ENCODE data around the gene RAB4B.
"Not testable (repeated sequence)": the region's sequence is repeated elsewhere in the genome, so short reads cannot be mapped to it uniquely, and the experiment has no call there.

RAB4B gene

DNA sequence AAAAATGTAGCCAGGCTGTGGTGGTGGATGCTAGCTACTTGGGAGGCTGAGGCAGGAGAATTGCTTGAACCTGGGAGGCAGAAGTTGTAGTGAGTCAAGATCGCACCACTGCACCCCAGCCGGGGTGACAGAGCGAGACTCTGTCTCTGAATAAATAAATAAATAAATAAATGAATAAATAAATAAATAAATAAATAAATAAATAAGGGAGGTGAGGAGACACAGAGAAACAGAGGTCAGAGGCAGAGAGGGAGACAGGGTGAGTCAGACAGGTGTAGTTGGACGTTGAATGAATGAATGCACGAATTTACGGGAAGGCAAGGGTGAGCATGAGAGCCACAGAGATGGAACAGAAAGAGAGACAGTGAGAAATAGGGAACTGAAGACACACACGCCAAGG, 3.1 kb downstream of the RAB4B start:
- no peak for DNase-seq

DNA sequence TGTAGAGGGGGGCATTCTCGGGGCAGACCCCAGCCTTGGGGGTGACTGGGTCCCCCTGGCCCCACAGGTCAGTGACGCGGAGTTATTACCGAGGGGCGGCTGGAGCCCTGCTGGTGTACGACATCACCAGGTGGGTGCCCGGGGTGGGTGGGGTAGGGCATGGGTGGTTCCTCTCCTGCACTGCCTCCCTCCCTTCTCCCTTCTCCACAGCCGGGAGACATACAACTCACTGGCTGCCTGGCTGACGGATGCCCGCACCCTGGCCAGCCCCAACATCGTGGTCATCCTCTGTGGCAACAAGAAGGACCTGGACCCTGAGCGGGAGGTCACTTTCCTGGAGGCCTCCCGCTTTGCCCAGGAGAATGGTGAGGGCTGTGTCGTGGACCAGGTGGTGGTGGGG, 5.7 kb downstream of the RAB4B start:
- no peak for DNase-seq

DNA sequence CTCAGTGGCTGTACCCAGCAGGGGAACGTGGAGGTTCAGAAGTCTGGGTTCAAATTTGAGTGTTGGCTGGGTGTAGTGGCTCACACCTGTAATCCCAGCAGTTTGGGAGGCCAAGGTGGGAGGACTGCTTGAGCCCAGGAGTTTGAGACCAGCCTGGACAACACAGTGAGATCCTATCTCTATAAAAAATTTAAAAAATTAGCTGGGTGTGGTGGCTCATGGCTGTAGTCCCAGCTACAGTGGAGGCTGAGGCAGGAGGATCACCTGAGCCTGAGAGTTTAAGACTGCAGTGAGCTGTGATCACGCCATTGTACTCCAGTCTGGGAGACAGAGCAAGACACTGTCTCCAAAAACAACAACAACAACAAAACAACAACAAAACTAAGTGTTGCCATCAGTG, 6.1 kb downstream of the RAB4B start:
- not testable (repeated sequence) for DNase-seq

DNA sequence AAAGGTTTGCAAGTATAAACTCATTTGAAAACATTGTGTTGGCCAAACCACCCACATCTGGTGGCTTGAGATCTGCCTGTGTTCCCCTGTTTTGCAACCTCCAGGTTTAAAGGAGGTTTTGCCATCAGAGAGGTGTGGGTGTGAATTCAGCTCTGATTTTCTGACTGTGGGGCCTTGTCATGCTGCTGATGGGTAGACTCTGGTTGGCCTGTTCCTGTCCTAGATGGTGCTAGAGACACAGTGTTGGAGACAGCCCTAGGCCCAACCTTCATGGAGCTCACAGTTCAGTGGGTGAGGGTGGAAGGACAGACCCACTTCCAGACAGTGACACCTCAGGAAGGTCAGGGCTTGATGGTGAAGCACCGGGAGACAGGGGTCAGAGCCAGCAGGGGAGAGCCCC, 7.5 kb downstream of the RAB4B start:
- DNase-seq, result no peak

DNA sequence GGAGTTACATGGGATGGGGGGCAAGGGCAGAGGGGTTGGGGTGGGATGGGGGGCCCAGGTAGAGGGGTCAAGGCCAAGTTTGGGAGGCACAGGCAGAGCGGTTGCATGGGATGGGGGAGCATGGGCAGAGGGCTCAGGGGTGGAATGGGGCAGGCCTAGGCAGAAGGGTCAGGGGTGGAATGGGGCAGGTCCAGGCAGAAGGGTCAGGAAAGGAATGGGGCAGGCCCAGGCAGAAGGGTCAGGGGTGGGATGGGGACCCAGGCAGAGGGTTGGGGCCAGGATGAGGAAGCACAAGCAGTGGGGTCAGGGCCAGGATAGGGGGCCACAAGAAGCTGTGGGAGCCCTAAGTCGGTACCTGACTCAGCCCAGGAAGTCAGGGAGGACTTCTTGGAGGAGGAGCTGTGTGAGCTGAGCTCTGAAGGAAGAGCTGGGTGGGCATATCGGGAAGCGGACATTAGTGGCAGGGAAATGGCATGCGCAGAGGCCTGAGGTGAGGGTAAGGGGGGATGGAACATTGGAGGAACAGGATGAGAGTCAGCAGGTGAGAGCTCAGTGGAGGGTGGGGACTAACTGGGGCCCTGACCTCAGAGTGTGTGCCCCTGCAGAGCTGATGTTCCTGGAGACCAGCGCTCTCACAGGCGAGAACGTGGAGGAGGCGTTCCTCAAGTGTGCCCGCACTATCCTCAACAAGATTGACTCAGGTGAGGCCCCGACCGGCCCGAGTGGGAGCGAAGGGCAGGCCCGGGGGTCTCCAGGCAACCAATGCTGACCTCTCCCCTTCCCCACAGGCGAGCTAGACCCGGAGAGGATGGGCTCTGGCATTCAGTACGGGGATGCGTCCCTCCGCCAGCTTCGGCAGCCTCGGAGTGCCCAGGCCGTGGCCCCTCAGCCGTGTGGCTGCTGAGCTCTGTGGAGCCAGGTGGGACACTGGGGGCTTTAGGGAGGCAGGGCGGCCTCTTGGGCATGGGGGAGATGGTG, 8.3 kb downstream of the RAB4B start:
- DNase-seq, result no peak

DNA sequence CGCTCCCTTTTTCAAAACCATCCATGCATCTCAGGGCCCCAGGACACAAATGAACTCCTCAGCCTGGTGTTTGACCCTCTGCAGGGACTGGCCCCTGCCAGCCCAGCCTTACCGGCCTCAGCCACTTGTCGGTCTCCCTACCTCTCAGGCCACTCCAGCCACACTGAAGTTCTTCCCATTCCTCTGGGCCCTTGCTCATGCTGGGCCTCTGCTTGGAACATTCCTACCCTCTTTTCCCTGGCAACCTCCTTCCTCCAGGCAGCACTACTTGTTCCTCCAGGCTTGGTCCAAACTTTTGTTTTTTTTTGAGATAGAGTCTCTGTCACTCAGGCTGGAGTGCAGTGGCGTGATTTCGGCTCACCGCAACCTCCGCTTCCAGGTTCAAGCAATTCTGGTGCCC, 13.3 kb downstream of the RAB4B start:
- no peak for DNase-seq

DNA sequence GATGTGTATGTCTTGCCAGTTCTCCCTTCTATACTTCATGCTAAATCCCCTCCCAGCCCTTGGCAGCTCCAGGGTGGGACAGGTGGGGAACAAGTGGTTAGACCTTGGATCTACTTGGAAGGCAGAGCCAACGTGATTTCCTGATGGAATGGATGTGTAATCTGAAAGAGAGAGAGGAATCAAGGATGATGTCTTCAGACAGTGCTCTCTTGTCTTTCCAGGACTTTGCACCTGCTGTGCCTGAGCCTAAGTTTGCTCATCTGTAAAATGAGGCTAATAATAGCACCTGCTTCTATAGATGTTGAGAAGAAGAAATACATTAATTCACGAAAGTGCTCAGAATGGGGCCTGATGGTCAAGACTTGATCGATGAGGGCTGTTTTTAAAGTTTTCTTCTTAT, 13.9 kb downstream of the RAB4B start:
- DNase-seq, result no peak

DNA sequence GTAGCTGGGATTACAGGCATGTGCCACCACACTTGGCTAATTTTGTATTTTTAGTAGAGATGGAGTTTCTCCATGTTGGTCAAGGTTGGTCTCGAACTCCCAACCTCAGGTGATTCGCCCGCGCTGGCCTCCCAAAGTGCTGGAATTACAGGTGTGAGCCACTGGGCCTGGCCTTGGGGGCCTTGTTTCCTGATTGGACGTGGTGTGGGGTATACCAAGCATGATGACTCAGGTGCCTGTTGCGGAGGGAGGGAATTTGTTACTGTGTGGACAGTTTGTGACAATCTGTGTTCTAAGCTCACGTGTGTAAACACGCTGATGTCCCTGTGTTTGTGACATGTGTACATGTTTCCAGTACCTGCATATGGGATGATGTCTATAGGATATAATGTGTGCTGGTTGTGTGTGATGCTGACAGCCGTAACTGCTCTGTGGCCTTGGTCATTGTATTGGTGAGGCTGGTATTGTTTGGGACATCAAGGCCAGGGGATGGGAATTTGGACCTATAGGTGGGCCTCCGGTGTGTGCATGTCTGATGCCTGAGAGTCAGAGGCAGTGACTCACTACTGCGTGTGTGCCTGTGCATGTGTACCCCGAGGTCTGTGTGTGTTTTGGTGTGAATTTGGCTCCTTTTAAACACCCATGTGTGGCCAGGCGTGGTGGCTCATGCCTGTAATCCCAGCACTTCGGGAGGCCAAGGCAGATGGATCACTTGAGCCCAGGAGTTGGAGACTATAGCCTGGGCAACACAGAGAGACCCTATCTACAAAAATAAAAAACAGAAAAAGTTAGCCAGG, 19.3 kb downstream of the RAB4B start:
- no peak for DNase-seq

DNA sequence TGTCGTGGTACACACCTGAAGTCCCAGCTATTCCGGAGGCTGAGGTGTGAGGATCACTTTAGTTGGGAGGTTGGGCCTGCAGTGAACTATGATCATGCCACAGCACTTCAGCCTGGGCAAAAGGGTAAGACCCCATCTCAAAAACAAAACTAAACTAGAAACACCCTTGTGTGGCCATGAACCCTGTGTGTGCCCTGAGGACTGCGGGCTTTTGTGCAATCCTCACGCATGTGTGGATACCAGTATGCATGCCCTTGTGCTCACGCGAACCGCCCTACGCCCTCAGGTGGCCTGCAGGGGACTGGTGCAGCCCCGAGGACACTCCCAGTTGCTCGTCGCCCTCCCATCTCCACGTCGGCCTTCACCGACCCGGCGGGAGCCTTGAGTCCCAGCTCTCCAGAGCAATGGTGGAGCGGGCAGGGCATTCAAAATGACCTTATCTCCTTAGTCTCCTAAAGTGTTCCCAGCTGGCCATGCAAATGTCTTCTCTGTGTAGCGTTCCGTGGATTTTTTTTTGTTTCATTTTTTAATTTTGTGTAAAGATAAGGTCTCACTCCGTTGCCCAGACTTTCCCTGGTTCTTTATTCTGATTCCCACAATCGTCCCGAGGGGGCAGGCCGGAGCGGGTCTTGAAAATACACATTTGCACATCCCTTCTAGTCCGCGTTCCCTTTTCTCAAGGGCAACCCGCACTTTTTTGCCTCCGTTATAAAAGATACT, 20.1 kb downstream of the RAB4B start:
- peak; percentile 79 for DNase-seq

DNA sequence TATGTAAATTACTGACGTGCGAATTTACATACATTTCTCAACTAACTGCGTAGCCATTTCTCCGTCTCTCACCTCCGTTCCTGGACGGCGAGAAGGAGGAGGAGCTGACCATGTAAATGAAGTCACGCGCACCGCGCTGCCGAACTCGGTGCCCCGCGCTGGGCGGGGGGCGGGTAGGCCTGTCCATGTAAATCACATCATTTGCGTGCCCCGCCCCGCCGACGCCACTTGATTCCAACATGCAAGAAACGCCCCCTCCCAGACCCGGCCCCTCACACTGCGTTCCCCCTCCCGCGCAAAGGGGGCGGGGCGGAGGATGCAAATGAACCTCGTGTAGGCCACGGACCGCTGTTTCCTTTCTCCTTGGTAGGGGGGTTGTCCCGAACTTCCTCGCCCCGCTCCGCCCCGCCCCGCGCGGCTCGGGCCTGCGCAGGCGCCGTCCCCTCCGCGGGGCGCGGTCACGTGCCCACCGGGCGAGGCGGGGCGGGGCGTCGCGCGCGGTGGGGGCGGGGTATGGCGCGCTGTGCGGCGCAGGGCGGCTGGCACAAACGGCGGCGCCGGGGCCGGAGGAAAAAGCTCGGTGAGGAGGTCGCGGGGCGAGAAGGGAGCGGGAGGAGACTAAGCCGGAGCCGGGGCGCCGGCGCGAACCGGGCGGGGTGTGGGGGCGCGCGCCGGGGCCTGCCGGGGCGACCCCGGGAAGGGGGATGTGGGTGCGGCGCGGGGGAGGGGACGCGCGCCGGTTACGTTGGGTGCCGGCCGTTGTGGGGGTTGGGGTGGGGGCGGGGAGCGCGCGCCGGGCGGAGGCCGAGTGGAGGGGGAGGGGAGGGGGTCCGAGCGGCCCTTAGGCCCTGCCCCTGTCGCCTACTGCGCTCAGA, 20.9 kb downstream of the RAB4B start, which contains the start of gene EGLN2:
EGLN2 (plus strand) TSS at position 509 of the 875 bp plus-strand sequence. CDS start 1,382 bp downstream, outside the sequence.
- DNase-seq, result peak; percentile 100

DNA sequence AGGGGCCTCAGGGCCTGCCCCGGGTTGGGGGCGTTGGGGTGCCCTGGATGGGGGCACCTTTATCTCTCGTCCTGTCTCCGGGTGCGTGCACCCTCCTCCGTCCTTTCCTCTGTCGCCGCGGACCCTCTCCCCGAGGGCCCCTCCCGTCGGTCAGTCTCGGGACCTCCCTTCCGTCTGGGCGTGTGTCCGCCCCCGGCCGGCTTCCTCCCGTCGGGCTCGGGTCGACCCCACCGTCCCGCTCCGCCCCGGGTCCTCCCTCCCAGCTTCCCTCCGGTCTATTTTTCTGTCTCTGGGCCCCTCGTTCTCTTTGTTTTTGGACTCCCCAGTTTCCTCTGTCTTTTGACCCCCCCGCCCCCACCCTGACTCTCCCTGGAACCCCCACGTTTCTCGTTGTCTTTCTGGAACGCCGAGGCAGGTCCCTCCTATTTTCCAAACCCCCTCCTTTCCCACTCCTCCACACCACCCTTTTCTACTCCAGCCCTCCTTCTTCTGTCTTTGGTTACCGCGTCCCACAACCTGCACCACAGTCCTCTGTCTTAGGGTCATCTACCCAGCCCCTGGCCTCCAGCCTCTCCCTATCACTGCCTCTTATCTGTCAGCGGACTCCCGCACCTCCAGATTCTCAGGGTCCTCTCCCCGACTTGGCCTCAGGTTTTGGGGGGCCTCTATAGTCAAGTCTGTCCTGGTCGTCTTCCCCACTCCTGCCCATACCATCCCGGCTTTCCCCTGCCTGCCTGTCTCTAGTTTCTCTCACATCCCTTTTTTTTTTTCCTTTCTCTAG, 21.7 kb downstream of the RAB4B start:
- no peak for DNase-seq

DNA sequence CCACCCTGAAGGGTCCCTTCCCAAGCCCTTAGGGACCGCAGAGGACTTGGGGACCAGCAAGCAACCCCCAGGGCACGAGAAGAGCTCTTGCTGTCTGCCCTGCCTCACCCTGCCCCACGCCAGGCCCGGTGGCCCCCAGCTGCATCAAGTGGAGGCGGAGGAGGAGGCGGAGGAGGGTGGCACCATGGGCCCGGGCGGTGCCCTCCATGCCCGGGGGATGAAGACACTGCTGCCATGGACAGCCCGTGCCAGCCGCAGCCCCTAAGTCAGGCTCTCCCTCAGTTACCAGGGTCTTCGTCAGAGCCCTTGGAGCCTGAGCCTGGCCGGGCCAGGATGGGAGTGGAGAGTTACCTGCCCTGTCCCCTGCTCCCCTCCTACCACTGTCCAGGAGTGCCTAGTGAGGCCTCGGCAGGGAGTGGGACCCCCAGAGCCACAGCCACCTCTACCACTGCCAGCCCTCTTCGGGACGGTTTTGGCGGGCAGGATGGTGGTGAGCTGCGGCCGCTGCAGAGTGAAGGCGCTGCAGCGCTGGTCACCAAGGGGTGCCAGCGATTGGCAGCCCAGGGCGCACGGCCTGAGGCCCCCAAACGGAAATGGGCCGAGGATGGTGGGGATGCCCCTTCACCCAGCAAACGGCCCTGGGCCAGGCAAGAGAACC, 22.4 kb downstream of the RAB4B start:
- no peak for DNase-seq

DNA sequence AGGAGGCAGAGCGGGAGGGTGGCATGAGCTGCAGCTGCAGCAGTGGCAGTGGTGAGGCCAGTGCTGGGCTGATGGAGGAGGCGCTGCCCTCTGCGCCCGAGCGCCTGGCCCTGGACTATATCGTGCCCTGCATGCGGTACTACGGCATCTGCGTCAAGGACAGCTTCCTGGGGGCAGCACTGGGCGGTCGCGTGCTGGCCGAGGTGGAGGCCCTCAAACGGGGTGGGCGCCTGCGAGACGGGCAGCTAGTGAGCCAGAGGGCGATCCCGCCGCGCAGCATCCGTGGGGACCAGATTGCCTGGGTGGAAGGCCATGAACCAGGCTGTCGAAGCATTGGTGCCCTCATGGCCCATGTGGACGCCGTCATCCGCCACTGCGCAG, 22.9 kb downstream of the RAB4B start:
- DNase-seq, result no peak

DNA sequence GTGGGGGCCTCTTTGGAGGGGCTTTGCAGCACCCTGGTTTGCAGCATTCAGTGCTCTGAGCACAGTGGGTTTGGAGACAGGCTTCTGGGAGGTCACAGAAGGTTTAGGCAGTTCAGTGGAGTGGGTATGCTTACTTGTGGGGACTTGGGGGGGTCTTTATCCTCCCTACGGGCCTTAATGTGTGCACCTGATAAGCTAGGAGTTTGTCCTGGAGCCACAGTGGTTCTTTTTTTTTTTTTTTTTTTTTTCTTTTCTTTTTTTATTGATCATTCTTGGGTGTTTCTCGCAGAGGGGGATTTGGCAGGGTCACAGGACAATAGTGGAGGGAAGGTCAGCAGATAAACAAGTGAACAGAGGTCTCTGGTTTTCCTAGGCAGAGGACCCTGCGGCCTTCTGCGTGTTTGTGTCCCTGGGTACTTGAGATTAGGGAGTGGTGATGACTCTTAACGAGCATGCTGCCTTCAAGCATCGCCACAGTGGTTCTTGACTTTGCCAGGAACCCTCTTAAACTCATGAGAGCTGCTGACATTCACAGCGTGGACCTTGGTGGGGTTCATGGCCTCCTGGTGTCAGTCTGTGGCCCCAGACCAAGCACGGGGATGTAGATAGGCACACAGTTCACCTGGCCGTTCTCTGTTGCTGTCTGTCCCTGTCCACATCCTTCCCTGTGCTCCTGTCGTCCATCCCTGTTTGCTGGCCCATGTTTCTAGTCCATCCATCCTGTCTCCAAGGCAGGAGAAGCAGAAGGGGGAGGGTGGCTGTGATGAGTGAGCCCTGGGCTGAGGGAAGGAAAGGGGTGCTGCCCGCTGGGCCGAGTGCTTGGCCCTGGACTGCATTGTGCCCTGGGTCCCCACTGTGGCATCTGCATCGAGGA, 23.6 kb downstream of the RAB4B start:
- no peak for DNase-seq

DNA sequence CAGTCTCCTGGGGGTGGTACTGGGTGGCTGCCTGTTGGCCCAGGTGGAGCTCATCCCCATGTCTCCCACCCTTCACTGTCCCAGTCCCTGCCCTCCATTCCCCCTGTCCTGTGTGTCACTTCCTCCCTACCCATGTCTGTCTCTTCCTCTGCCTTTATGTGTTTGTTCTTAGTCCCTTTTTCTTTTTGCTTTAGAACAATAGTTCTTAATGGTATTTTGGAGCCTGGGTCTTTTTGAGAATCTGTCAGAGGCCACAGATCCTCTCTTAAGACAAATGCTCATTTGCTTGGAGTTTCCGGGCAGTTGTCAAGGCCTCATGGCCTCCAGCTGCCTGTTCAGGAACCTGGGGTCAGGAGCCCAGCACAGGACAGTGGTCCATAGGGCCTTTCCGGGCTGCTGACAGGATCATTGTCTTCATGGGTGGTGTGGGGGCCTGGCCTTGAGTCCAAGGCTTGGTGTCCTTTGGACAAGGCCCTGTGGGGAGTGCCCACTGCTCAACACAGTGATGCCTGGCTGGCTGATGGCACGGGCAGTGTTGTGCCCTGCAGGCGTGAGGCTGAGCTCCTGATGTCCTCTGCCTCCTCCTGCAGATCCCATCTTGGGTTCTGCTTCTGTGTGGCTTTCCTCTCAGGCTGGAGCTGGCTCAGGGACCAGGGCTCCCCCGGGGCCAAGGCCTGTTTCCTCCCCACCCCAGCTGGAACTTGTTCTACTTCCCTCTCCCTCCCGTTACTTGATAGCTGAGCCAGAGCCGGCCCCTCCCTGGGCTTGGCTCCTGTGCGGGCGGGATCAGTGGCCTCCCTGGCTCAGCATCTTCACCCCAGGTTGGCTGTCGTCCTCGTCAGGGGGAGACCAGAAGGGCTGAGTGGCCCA, 24.5 kb downstream of the RAB4B start:
- DNase-seq, result no peak

DNA sequence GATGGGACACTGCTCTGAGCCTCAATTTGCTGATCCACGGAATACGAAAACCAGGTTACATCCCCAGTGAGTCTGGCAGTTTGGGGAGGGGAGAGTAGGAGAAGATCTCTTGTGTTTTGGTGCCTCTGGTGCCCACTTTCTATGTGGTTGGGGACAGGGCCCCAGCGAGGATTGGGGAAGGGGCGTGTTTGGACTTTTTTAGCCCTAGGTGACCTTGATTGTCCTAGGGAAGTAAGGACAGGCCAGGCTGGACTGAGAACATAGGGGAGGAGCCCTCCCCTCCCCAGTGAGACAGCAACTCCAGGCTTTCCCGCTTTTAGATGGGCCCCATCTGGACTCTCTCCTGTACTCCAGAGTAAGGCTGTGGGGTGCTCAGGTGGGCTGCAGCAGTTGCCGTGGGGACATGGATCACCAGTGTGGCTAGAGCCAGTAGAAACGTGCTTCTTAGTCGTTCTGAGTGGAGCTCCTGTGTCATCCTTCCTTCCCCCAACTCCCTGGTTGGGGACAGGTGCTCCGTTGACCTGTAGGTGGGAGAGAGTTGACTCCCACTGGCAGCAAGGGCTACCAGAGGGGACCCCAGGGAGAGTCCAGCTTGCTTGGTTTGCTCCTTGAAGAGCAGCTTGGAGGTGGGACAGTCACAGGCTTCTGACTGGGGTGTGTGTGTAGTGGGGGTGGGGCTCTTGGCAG, 25.3 kb downstream of the RAB4B start:
- no peak for DNase-seq

DNA sequence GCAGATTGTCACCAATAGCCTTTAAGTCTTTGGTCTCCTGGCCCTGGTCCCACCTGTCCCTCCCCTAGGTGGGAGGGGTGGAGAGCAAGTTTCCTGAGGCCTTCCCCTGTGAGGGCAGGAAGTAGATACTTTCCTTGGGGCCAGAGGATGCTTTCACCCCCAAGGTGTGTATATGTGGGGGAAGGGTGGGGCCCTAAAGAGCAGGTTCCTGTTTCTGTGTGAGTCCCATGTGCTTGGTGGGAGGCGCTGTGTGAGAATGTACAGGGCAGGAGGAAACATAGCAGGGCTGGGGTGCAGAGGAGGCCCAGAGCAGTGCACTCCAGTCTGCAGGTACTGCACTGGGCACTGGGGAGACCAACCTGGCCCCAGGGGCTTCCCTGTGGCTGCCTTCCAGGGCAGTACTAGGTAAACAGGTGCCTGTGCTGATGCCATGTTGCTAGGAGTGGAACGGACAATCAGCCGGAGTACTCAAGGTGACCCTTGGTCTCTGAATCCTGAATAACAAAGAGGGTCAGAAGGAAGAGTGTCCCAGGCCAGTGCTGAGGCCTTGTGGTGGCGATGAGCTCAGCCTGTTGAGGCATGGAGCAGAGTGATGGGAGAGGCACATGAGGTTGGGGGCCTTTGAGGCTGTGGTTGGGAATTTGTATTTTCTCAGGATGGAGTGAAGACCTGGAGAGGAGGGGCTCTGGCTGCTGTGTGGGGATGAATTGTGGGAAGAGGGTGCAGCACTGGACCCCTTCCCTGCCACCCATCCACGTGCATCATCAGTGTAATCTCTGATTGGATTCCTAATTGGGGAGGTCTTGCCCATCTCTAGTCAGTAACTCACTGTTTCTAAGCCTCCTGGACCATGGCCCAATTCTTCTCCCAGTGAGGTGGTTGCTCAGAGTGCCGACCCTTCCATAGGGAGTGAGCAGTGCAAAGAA, 26.1 kb downstream of the RAB4B start:
- peak; percentile 86 for DNase-seq
